Measurements from ENCODE around the gene RNF39.
"Not testable (repeated sequence)": the region's sequence is repeated elsewhere in the genome, so short reads cannot be mapped to it uniquely, and the experiment has no call there.

RNF39 gene

DNA sequence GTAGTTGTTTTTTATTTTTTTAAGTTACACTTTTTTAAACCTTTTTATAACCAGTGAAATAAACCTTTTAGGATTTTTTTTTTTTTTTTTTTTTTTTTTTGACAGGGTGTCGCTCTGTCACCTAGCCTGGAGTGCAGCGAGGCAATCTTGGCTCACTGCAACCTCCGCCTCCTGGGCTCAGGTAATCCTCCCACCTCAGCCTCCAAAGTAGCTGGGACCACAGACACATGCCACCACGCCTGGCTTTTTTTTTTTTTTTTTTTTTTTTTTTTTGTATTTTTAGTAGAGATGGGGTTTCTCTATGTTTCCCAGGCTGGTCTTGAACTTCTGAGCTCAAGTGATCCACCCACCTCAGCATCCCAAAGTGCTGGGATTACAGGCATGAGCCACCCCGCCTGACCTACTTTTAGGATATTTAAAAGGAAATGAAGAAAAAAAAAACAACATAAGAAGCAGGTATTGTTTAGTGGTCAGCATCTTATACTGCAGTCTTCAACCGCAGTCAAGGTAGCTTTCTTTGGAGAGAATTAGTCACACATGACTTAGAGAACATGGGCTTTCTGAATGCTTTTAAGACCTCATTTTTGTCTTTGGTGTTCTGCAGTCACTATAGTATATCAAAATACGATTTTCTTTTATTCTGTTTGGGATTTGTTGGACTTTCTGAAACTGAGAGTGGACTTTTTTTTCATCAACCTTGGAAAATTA lies 12.9 kb downstream of the RNF39 start:
- DNase-seq (ENCODE audit: low read depth), result no peak

DNA sequence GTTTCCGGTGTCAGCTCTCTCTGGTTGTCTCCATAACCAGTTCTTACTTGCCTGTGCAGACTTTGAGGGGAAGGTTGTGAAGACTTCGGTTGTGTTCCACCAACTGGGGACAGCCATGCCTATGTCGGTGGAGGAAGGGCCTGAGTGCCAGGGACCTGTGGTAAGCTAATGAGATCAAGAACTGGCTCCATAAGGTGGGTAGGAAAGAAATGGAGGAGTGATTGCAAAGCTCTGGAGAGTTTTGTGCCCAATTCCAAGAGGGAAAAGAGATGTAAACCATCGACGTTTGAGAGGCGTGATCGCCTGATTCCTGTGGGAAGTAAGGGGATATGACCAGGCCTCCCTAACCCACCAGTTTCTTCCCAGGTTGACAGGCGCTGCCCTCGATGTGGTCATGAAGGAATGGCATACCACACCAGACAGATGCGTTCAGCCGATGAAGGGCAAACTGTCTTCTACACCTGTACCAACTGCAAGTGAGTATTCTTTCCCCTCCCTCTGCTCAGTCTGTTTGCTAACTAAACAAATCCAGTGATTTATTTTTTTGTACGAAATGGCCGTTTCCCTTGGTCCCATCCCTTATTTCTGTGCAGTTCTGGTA lies 13.6 kb downstream of the RNF39 start:
- DNase-seq (ENCODE audit: low read depth), result no peak

DNA sequence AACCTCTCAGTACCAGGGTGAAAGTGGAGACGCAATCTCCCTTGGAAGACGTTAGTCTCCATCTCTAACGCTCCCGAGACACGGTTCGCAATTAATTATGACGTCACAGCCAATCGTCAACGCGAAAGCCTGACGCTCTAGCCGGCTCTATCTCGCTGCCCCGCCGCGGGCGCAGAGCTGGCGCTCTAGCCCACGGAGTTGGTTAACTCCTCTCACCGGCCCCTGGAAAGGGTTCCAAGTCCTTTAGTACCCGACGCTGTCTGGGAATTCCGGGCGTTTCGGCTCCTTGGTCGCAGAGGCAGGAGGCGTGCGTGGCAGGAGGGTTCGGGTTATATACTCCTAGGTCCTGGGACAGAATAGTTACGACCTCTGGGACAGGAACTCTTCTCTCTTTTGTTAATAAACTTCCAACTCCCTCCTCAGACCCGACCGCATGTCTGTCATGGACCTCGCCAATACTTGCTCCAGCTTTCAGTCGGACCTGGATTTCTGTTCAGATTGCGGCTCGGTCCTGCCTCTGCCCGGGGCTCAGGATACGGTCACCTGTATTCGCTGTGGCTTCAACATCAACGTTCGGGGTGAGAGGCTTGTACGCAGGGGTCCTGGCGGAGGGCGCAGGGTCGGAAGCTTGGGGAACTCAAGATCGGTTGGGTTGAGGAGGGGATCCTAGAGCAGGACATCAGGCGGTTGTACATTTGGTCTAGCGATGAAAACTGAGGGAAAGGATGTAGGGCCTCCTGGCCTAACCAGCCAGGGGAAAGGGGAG lies 14.3 kb downstream of the RNF39 start, which contains the start of gene POLR1H:
TSS of gene POLR1H (plus strand) at position 174 of the 766 bp plus-strand sequence. CDS start at position 434, 260 bp downstream.
- DNase-seq (ENCODE audit: low read depth), result peak; percentile 73

DNA sequence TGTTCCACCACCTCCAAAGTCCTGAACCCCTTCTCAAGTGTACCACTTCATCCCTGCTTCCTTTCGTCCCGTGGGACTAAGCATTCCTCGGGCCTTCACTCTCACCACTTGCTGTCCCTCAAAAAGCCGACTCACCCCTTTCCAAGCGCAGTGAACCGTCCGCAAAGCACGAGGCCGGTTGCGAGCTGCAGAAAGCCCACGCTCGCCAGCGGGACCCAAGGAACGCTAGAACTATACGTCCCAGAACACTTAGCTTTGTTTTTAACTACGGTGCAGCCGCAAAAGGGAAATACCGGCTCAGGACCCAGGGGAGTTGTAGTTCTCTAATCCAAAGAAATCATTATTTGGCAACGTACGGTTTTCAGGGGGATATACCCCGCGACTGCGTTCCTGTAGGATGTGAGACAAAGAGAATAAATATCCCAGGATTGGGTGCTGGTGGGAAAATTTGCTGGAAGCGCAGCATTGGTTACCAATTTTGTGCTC lies 14.9 kb downstream of the RNF39 start:
- DNase-seq (ENCODE audit: low read depth), result no peak

DNA sequence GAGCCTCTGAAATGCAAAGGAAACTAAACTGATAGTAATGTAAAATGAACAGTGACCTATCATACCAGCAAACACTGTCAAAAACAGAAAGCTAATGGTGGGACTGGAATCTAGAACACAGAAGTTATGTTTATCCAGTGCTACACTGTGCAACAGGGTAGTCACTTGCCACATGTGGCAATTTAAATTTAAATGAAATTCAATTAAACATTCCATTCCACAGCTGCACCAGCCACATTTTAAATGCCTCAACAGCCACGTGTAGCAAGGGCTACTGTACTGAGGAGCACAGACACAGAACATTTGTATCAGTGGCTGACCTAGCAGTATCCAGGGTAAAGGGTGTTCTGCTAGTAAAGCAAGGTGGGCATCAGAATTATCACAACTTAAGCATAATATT lies 20.1 kb downstream of the RNF39 start:
- DNase-seq (ENCODE audit: low read depth), result no peak

DNA sequence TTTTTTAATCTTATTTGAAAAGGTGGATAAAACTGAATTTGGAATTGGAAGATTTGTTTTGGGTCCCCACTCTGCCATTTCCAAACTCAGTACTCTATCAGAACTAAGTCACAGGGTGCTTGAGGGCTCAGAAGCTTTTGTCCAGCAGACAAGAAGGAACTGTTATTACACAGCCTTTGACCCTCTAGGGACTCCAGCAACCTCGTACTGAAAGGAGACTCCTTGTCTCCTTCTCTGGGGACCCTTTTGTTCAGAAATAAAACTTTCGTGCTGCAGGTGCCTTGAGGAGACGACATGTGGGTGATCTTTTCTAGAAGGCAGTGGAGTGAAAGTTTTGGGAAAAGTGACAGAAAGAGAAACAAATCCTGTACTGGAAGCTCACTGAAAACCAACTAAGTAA lies 21.9 kb downstream of the RNF39 start:
- DNase-seq (ENCODE audit: low read depth), result no peak

DNA sequence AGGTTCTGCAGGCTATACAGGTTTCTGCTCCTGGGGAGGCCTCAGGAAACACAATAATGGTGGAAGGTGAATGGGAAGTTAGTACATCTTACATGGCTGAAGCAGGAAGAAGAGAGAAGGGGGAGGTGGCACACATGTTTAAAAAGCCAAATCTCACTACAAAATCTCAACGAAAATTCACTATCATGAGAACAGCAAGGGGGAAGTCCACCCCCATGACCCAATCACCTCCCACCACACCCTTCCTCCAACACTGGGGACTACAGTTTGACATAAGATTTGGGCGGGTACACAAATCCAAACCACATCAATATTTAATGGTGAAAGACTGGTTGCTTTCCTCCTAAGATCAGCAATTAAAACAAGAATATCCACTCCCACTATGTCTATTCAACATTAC lies 28.3 kb downstream of the RNF39 start:
- DNase-seq (ENCODE audit: low read depth), result no peak

DNA sequence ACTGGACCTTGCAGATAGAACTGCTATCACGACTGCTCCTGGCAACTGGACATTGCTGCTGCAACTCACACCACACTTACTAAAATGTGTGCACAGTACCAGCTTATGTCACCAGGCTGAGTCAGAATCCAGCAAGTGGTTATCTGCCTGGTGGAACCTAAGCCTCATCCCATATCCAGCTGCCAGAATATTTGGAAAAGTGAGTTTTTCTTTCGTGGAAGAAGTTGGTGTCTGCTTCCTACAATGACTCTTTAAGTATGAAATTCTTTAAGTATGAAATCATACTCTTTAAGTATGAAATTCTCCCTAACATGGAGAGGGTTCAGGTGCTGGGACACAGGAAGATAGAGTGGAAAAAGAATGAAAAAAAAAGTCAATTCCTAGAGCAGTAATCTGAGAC lies 30.9 kb downstream of the RNF39 start:
- no peak for DNase-seq (ENCODE audit: low read depth)

DNA sequence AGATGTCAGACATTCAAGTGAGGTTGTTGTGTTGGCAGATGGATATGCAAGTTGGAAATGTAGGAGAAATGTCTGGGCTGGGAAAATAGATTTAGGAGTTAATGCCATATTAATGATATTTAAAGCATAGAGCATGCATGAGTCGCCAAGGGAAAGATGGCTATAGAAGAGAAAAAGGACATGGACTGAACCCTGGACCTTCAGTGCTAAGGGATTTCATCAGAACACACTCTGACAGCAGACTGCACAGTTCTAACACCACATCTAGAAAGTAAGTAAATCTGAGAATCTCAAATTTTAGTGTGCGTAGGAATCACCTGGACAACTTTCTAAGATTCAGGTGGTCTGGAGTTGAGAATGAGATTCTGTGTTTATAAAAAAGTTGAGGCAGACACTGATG lies 31.8 kb downstream of the RNF39 start:
- no peak for DNase-seq (ENCODE audit: low read depth)

DNA sequence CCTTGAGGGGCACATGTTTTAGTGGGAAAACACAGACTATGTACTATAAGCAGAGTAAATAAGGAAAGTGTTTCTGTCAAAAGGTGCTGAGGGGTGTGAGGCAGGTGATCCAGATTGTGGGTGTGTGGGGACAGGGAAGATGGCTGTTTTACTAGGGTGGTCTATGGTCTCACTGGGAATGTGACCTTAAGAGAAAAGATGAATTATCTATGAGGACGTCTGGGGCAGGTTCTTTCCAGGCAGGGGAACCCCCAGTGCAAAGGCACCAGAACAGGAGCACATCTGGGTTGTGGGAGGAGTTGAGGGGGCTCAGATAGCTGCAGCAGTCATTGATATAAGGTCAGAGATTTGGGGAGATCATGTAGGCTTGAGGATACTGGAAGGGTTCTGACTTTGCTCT lies 32.7 kb downstream of the RNF39 start:
- DNase-seq (ENCODE audit: low read depth), result no peak

DNA sequence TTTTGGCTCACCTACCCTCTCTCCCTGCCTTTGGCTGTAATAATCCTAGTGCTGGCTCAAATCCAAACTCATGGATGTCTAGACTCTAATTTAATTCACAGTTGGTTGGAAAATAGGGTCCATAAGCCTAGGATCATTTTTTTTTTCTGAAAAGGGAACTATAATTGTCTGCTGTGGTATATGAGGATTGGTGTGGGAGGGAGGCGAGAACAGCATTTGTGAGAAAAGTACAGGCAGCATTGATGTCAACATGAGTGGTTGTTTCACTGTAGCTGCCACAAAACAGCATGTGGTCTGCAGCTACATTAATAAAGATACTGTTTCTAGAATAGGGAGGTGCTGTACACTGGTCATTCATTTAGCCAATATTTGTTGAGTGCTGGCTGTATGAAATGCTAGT lies 33.1 kb downstream of the RNF39 start:
- DNase-seq (ENCODE audit: low read depth), result no peak

DNA sequence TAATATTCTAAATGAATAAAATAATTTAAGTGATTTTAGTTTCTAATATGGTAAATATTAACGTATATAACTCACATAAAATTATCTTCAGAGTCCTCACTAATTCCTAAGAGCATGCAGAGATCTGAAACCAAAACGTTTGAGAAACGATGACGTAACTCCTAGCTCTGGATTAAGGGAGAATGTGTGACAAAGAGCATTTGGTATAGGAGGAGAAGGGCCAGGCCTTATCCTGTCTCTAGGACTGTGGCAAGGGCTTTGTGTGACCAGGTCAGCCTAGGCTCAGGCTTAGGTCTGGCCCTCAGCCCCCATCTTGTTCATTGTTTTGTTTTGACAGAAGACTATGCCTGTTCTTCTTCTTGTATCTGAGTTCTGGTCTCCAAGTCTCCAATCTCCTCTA lies 33.7 kb downstream of the RNF39 start:
- no peak for DNase-seq (ENCODE audit: low read depth)

DNA sequence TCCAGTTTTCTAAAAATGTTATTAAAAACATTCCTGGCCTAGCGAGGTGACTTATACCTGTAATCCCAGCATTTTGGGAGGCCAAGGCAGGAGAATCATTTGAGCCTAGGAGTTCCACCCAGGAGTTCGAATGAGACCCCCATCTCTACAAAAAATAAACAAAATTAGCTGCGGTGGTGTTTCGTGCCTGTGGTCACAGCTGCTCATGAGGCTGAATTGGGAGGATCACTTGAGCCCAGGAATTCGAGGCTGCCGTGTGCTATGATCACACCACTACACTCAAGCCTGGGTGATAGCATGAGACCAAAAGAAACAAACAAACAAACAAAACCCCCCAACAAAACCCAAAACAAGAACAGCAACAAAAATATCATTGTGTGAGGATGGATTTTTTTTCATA lies 34.3 kb downstream of the RNF39 start:
- no peak for DNase-seq (ENCODE audit: low read depth)

DNA sequence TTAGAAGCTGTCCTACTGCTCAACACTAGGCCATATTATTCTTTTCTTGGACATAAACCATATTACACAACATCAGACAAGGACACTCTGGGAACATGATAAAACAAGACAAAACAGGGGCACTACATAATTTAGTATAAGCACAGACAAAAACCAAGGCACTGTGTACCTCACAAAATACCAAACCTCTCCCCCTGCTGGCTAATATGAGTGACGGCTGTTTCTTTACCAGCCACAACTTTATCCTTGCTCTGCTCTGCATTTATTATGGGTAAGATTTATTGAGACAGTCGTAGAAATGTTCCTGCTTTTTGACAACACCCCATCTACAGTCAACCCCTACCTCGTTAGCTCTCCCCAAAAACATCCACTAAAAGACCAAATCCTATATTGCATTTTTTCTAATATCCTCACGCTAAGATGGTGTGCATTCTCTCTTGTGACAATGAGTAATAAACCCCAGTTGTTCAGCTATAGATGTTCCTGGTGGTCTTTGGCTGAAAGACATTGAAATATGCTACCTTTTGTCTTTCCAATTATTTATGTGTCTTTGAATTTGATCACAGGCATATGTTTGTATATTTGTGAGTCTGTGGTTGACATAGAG lies 38.3 kb downstream of the RNF39 start:
- DNase-seq (ENCODE audit: low read depth), result no peak

DNA sequence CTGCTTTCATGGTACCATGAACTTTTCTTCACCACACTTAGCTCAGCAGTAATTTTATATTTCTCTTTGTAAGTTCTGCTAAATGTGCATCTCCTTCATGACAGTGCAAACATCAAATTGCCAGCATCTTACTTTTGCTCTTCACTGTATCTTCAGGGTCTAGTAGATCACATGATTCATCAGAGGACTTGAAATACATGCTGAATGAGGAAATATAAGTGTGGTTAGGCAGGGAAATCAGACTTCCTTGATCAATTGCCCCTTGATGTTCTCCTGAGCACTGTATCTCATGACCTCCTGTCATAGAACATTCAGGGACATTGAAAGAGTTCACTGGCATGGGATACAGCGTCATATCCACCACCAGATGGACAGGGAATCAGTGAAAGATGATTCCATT lies 39.8 kb downstream of the RNF39 start:
- DNase-seq (ENCODE audit: low read depth), result no peak

DNA sequence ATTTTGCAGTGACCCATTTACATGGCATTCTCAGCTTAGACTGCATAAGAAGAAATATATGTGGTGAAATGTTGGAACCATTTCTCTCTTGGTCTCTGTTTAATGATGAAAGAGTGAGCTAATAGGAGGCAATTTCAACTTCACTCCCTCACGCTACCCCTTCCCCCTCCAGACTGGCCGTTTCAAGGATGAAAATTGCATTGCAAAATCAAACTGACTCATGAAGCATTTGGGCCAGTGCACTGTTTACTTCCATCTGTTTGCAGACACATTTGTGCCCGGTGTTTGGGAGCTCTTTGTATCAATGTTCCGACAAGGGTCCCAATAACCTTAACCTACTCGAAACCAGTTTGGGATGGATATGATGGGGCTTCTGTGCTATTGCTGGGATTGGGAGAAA lies 42.1 kb downstream of the RNF39 start:
- not testable (repeated sequence) for DNase-seq (ENCODE audit: low read depth)

DNA sequence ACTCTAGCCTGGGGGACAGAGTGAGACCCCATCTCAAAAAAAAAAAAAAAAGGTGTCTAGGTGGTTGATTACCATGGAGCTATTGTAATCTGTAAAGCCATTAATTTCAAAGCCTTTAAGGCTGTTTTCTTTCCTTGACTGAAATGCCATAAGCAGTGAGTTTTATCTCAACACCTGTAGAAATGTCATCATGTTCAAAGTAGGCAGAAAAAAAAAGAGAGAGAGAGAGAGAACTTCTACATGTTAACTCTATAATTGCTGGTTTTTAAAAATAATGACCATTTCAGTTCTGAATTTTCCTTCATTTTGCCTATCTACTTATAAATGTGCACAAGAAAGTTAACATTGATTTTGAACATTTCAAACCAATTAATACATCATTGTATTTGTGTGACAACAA lies 44.2 kb downstream of the RNF39 start:
- DNase-seq (ENCODE audit: low read depth), result no peak

DNA sequence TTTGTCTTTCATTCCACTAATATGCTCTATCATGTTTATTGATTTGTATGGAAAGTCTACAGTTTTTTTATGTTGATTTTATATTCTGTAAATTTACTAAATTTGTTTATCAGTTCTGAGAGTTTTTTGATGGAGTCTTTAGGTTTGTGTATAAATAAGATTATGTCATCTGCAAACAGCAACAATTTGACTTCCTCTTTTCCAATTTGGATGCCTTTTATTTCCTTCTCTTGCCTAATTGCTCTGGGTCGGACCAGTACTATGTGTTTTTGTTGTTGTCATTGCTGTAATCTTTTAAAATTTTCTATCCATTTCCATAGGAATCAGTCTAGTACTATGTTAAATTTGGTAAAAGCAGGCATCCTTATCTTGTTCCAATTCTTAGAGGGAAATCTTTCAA lies 46.0 kb downstream of the RNF39 start:
- DNase-seq (ENCODE audit: low read depth), result no peak

DNA sequence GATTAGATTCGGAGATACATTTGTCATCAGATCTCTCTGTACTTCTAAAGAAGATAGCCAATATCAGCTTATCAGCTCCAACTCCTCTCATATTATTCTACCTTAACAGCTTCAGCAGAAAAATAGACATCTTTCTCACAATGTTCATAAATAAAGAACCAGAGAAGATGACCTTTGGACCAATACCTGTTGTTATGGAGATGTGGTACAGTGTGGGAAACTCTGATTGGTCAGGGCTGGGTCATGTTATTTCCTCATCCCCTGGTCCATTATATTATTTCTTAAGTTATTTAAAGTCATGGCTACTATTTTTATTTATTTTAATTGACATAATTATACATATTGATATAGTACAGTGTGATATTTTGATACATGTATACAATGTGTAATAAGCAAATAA lies 50.4 kb downstream of the RNF39 start:
- DNase-seq (ENCODE audit: low read depth), result no peak

DNA sequence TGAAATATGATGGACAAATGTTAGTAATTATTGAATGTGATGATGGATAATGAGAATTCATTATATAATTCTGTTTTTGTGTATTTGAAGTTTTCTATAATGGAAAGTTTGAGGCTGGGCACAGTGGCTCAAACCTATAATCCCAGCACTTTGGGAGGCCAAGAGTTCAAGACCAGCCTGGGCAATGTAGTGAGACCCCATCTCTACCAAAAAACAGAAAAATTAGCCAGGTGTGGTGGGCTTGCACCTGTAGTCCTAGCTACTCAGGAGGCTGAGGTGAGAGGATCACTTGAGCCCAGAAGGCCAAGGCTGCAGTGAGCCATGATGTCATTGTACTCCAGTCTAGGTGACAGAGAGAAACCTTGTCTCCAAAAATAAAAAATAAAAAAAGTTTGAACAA lies 52.9 kb downstream of the RNF39 start:
- not testable (repeated sequence) for DNase-seq (ENCODE audit: low read depth)

DNA sequence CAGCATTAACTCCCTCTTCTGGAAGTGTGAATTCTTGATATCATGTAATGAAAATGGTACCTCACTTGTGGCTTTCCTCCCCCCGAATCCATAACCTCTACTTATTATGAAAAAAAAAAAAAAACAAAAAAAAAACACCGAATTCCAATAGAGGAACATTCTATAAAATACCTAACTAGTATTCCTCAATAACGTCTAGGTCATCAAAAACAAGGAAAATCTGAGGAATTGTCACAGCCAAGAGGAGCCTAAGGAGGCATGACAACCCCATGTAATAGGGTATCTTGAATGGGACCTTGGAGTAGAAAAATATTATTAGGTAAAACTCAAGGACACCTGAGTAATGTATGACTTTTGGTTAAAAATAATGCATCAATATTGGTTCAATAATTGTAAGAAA lies 53.4 kb downstream of the RNF39 start:
- DNase-seq (ENCODE audit: low read depth), result no peak

DNA sequence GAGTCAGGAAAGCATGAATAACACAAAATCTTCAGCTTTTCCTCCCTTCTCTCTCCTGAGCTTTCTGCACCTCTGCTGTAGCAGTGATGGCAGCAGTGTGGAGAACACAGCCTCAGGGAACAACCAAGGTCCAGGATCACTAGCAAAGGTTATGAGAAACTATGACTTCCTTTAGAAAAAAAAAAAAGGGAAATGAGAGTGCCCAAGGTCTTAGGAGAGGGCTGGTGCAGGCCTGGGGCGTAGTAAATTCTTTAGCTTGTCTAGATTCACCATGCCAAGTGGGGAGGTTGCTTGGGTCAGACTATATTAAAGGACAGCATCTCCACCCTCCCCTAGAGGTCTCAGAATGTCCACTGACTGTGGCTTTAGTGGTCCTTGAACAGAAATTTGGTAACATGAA lies 54.9 kb downstream of the RNF39 start:
- DNase-seq (ENCODE audit: low read depth), result no peak
